Embryonic facial prominence (tissue), 1 donor: ENCODE data around the gene DIP2B.
"Not testable (repeated sequence)": the region's sequence is repeated elsewhere in the genome, so short reads cannot be mapped to it uniquely, and the experiment has no call there.

Source experiments
- DNase-seq: peaks from one replicate; pipeline ENCODE4 v3.0.0-alpha.2; 2016; ENCODE audit errors: extremely low spot score

DIP2B gene

DNA sequence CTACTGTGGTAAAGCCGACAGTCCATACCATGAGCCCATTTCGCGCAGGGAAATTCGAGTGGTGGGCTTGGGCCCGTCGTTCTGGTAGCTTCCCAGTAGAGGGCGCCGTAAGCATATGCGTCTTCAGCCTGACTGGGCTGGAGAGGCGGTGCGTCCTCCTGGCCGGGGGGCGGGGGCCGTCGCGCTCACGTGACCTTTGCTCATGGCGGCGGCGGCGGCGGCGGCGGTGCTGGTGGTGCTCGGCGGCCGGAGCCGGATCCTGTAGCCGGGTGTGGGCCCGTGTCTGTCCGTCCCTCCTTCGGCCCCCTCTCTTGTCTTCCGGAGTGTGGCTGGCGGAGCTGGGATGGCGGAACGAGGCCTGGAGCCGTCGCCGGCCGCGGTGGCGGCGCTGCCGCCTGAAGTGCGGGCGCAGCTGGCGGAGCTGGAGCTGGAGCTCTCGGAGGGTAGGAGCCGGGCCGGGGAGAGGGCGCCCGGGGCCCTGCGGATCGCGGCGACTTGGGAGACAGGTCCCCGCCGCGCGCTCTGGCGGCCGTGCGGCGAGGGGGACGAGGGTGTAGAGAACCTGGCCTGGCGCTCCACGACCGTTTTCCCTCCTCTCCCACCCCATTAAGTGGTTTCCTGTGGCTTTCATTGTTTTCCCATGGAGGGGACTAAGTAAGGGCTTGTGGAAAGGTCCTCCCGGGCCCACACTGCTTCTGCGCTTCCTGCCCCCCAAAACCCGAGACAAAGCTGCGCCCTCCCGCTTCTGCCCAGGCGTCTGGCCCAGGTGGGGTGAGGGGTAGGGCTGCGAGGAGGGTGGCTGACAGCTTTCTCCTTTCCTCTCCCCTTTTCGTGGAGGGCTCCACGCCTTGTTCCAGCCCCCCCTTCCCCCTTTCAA, at the start of gene DIP2B:
DIP2B (plus strand) TSS at position 188 of the 877 bp plus-strand sequence; CDS start at position 344, 156 bp downstream.
- DNase-seq, result peak; percentile 88

DNA sequence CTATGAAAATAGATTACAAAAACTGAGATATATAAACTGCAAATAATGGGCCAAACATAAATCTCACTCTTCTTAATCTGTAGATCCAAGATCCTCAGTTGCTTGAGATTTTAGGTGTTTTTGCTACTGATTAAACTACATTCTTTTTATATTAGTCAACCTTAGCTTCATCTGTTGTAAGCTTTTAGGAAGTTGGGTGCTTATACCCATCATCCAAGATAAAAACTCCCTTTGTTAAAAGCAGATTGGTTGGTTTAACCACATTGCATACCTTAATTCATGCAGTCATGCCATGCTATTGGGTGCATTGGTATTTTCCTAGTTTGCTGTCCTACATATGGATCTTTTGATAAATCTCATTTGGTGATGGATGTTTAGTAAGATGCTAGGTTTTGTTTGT, 46.2 kb upstream of the DIP2B start:
- no peak for DNase-seq

DNA sequence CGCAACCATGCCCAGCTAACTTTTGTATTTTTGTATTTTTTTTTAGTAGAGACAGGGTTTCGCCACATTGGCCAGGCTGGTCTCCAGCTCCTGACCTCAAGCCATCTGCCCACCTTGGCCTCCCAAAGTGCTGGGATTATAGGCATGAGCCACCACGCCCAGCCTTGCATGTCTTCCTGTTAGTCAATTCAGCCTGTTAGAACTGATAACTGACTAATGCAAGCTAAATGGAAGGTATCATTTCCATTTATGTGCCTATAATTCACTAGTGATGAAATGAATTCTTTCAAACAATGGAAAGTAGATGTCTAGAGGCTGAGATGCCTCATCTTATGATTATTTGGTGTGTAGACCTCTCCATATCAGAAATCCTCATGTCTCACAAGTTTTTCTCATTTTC, 37.3 kb upstream of the DIP2B start:
- no peak for DNase-seq

- no peak for DNase-seq
Observed at GRCh38 chr12:50477241-50477832, 27.4 kb upstream of the DIP2B start.

GRCh38 chr12:50482571-50482970, 22.2 kb upstream of the DIP2B start:
- no peak for DNase-seq

DNA sequence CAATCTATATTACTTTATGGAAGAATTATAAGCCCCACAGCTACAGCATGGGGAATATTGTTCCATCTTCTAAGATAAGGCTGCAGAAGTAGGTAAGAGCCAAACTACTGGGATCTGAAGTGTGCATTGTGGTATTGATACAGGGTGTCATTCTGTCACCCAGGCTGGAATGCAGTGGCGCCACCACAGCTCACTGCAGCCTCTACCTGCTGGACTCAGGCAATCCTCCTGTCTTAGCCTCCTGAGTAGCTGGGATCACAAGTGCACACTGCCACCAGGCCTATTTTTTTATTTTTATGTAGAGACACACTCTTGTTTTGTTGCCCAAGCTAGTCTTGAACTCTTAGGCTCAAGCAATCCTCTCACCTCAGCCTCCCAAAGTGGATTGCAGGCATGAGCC, 21.3 kb upstream of the DIP2B start:
- DNase-seq, result no peak

DNA sequence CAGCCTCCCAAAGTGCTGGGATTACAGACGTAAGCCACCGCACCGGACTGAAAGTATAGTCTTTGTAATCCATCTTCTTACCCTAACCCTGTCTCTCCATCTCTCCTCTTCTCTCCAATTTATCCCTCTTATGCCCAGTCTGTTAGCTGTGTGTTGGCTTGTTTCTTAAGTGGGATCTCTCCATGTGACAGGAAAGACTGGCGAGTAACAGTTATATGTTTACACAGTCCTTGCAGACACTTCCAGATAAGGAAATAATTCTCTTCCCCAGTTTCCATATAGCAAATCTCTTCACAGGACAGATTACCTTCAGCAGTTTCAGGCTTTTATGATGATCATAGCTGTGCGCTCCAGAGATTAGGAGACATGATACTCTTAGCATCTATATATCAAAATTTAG, 16.0 kb upstream of the DIP2B start:
- DNase-seq, result no peak

GRCh38 chr12:50498119-50498518, 6.7 kb upstream of the DIP2B start:
- not testable (repeated sequence) for DNase-seq

DNA sequence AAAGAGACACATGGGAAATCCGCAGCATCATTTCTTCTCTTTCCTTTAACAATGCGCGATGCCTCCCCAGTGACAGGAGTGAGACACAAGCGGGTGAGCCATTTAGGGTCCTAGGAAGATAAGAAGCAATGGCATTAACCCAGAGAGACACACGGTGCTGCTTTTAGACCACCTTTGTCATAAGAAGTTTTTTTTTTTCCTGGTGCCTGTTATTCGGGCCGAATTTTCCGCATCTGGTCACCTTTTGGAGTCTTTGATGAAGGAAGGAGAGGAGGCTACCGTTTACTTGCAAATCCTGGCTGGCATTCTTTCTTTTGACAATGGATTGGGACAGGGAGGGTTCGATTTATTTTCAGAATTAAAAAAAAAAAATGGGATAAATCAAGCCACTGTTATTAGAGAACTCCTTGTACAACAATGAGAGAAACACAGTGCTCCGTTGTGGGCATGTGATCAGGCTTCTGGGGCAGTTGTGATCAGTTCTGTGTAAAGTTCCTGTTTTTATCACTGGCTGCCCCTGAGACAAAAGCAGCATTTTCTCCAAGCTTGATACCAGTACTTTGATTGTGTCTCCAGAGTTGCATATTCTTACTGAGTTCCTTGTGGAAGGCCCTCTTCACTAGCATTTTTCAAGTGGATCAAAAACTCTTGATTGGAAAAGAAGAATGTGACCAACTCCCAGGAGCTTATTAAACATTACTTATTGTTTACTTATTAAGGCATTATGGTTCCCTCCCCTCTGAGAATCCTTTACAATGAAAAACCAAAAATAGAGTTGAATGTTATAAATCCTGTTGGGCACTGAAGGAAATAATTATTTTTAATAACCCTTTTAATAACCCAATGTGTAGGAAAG, 1.1 kb downstream of the DIP2B start:
- DNase-seq, result no peak

- DNase-seq, result no peak
Observed at GRCh38 chr12:50506753-50507473, 2.1 kb downstream of the DIP2B start.

- DNase-seq, result no peak
Observed at GRCh38 chr12:50507474-50507838, 2.7 kb downstream of the DIP2B start.

GRCh38 chr12:50507930-50508329, 3.1 kb downstream of the DIP2B start:
- no peak for DNase-seq

DNA sequence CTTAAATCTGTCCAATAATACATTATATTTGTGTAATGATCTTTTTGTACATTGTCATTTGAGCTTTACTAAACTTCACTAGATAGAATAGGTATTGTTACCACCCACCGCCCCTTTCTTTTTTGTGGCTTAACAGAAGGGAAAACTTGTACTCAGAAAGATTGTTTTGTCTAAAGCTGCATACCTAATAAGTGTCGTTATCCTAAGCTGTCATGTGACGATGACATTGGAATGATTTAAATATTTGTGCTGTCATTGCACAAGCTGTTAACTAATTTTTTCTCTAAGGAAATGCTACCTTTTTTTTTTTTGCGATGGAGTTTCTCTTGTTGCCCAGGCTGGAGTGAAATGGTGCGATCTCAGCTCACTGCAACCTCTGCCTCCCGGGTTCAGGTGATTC, 3.6 kb downstream of the DIP2B start:
- no peak for DNase-seq

GRCh38 chr12:50508970-50509663, 4.3 kb downstream of the DIP2B start:
- no peak for DNase-seq

- no peak for DNase-seq
Observed at GRCh38 chr12:50514526-50515276, 9.9 kb downstream of the DIP2B start.

DNA sequence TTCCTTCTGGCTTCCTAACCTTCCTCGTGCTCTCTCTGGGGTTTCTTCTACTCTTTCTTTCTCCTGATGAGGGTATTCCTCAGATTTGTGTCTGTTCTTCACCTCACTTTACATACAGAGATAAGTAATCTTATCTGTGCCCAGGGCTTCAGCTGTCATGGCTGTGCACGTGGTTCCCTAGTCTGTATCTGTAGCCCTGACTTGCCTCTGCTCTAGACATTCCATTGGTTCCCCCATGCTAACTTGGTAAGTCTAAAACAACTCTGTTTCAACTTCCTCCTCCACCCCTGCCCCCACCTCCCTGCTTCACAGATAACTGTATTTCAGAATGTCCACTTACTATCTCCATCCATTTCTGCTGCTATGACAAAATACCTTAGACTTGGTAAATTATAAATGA, 10.8 kb downstream of the DIP2B start:
- DNase-seq, result no peak

- DNase-seq, result no peak
Observed at GRCh38 chr12:50517421-50518048, 12.8 kb downstream of the DIP2B start.

DNA sequence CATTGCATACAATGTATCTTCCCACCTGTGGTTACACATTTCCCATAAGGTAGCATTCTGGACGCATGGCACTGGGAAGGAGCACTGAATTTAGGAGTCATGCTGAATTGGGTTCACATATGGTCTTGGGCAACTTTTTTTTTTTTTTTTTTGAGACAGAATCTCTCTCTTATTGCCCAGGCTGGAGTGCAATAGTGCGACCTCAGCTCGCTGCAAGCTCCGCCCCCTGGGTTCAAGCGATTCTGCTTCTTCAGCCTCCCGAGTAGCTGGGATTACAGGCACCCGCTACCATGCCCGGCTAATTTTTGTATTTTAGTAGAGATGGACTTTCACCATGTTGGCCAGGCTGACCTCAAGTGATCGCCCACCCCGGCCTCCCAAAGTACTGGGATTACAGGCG, 13.3 kb downstream of the DIP2B start:
- DNase-seq, result no peak

DNA sequence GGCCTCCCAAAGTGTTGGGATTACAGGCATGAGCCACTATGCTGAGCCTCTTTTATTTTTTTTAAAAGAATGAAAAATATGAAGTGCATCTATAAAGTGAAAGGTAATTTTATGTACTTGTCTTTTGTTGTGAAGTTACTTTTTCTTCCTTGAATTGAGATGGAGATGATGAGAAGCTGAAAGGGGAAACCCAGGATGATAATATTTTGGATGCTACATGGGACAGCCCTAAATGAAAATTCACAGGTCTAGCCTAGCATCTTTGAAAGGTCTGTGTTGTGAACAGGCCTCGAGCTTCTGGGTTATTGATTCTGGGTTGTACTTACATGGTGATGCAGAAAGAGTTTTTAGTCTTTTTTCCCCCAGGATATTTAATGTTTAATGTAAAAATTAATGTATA, 14.6 kb downstream of the DIP2B start:
- DNase-seq, result no peak
